HCT116 (cell line): ENCODE measurements around the gene DVL1. TPM values are rescaled to one million over a fixed set of nuclear protein-coding genes. Genes with fewer than 3 reads are reported as not detected.
A peak's percentile ranks its signal among the peaks of the same experiment; 100 is the strongest.

Source experiments
- ATAC-seq: fragments of 200-7000 bp; cut with Tn5 transposase; 2 replicates; pipeline ENCODE4 v1.9.1; 2020; ENCODE audit warnings: mild to moderate bottlenecking, moderate library complexity
- BruUV-seq: library from RNA; stranded (reverse); fragments of 400-500 nt; replicated peaks from 2 replicates; lab custom pipeline; 2021; lab: Mats Ljungman, UMichigan
- CTCF ChIA-PET: fragments of 300-600 bp; sonication (Branson Sonifier 250); formaldehyde crosslinking; loops from one replicate; lab custom pipeline; 2021; ENCODE audit warnings: antibody characterized with exemption; lab: Charles Lee
- POLR2A ChIA-PET: fragments of 300-600, 350-600 bp; sonication (Branson Sonifier 250); formaldehyde crosslinking; loops from one replicate; lab custom pipeline; 2021; ENCODE audit warnings: antibody characterized with exemption; lab: Charles Lee
- RAD21 ChIA-PET, 2 experiments: fragments of 300-600 bp; sonication (Branson Sonifier 250); formaldehyde crosslinking; loops; one replicate each; lab custom pipeline; 2023; ENCODE audit warnings: low total read pairs in 2 of 2; ENCODE audit not compliant: uncharacterized antibody in 2 of 2, unreplicated experiment in 2 of 2, low non-redundant PET in 1 of 2; lab: Charles Lee
- DNase-seq: peaks from one replicate; pipeline ENCODE4 v3.0.0-alpha.2; 2010; ENCODE audit warnings: low read depth, low spot score
- H2AFZ ChIP-seq: fragments of 200-600 bp; shearing (Covaris generic), sonication (generic); 2 replicates; pipeline ENCODE4 v1.6.1; 2017; ENCODE audit warnings: low read depth, mixed run types, mixed read lengths, antibody characterized with exemption, low read length; ENCODE audit not compliant: poor library complexity, severe bottlenecking
- H3K27ac ChIP-seq: 2 replicates; pipeline ENCODE4 v1.5.1; 2012; ENCODE audit warnings: low read depth, low read length
- H3K27me3 ChIP-seq: fragments of 200-600 bp; sonication (generic); 2 replicates; pipeline ENCODE4 v1.6.1; 2016; ENCODE audit warnings: mixed run types, low read length, mixed read lengths; ENCODE audit not compliant: insufficient read depth
- H3K36me3 ChIP-seq, 2 experiments: fragments of 200-500 bp in 1 of 2; fragments of 200-600 bp in 1 of 2; sonication (Bioruptor generic) in 1 of 2; sonication (generic) in 1 of 2; 2 replicates each; pipeline versions ENCODE4 v1.5.1 to v1.6.1; 2014 to 2016; ENCODE audit warnings: low read length in 2 of 2, inconsistent platforms in 1 of 2, mixed read lengths in 1 of 2, mixed run types in 1 of 2; ENCODE audit not compliant: insufficient read depth in 2 of 2, control insufficient read depth in 1 of 2
- H3K4me1 ChIP-seq, 2 experiments: fragments of 200-600 bp in 1 of 2; sonication (generic) in 1 of 2; 2 replicates each; pipeline versions ENCODE4 v1.5.1 to v1.6.1; 2012 to 2017; ENCODE audit warnings: low read length in 2 of 2, inconsistent platforms in 1 of 2, mild to moderate bottlenecking in 1 of 2, mixed read lengths in 1 of 2, mixed run types in 1 of 2, moderate library complexity in 1 of 2; ENCODE audit not compliant: insufficient read depth in 2 of 2, control insufficient read depth in 1 of 2
- H3K4me2 ChIP-seq: fragments of 200-600 bp; sonication (generic); 2 replicates; pipeline ENCODE4 v1.6.1; 2017; ENCODE audit warnings: mixed run types, low read length, mixed read lengths
- H3K4me3 ChIP-seq, 2 experiments: fragments of 200-600 bp in 1 of 2; sonication (generic) in 1 of 2; replicated peaks in 1 of 2; 2 replicates each; pipeline ENCODE4 v1.5.1; 2011 to 2016; ENCODE audit warnings: low read length in 2 of 2, control low read depth in 1 of 2, low read depth in 1 of 2, mild to moderate bottlenecking in 1 of 2, mixed read lengths in 1 of 2, mixed run types in 1 of 2
- H3K79me2 ChIP-seq: fragments of 200-600 bp; sonication (generic); 2 replicates; pipeline ENCODE4 v1.6.1; 2017; ENCODE audit warnings: mild to moderate bottlenecking, mixed run types, low read length, moderate library complexity, mixed read lengths; ENCODE audit not compliant: insufficient read depth
- H3K9ac ChIP-seq: fragments of 200-600 bp; sonication (generic); 2 replicates; pipeline ENCODE4 v1.6.1; 2016; ENCODE audit warnings: low read length, mixed read lengths
- H3K9me2 ChIP-seq: fragments of 200-600 bp; sonication (generic), shearing (Covaris generic); 2 replicates; pipeline ENCODE4 v1.6.1; 2017; ENCODE audit warnings: mixed run types, mild to moderate bottlenecking, moderate library complexity; ENCODE audit not compliant: insufficient read depth
- H3K9me3 ChIP-seq, 2 experiments: fragments of 200-500 bp in 1 of 2; fragments of 200-600 bp in 1 of 2; sonication (Bioruptor generic) in 1 of 2; sonication (generic) in 1 of 2; 2 replicates each; pipeline ENCODE4 v1.6.1; 2014 to 2017; ENCODE audit warnings: low read length in 2 of 2, mixed read lengths in 2 of 2, inconsistent platforms in 1 of 2, low read depth in 1 of 2, mild to moderate bottlenecking in 1 of 2, mixed run types in 1 of 2, moderate library complexity in 1 of 2; ENCODE audit not compliant: control insufficient read depth in 1 of 2, insufficient read depth in 1 of 2
- H4K20me1 ChIP-seq: fragments of 200-600 bp; sonication (generic), shearing (Covaris generic); 2 replicates; pipeline ENCODE4 v1.6.1; 2017; ENCODE audit warnings: mixed run types, mild to moderate bottlenecking, moderate library complexity; ENCODE audit not compliant: insufficient read depth
- CEBPB ChIP-seq: IDR thresholded peaks from 2 replicates; pipeline ENCODE4 v1.6.1; 2012; ENCODE audit warnings: low read depth
- EGR1 ChIP-seq: IDR thresholded peaks from 2 replicates; pipeline ENCODE4 v1.6.1; 2012; ENCODE audit warnings: low read depth
- ELF1 ChIP-seq: IDR thresholded peaks from 2 replicates; pipeline ENCODE4 v1.6.1; 2012; ENCODE audit warnings: low read depth, borderline replicate concordance
- EZH2 ChIP-seq: fragments of 200-600 bp; sonication (generic); IDR thresholded peaks from 2 replicates; pipeline ENCODE4 v1.6.1; 2017; ENCODE audit warnings: antibody characterized with exemption, mixed run types
- EZH2phosphoT487 ChIP-seq: fragments of 200-600 bp; IDR thresholded peaks from 2 replicates; pipeline ENCODE4 v1.6.1; 2018; ENCODE audit warnings: antibody characterized with exemption, borderline replicate concordance
- FOSL1 ChIP-seq: IDR thresholded peaks from 2 replicates; pipeline ENCODE4 v1.6.1; 2012; ENCODE audit warnings: low read depth
- JUND ChIP-seq: IDR thresholded peaks from 2 replicates; pipeline ENCODE4 v1.6.1; 2012
- POLR2A ChIP-seq: IDR thresholded peaks from 2 replicates; pipeline ENCODE4 v1.7.0; 2011; ENCODE audit warnings: borderline replicate concordance; ENCODE audit not compliant: insufficient read depth, insufficient read length; ENCODE audit errors: extremely low read depth
- POLR2AphosphoS5 ChIP-seq: IDR thresholded peaks from 2 replicates; pipeline ENCODE4 v1.6.1; 2011; ENCODE audit warnings: mild to moderate bottlenecking, low read depth, low read length, moderate library complexity
- RAD21 ChIP-seq: IDR thresholded peaks from 2 replicates; pipeline ENCODE4 v1.6.1; 2012; ENCODE audit warnings: low read depth, mild to moderate bottlenecking
- YY1 ChIP-seq: IDR thresholded peaks from 2 replicates; pipeline ENCODE4 v1.6.1; 2011; ENCODE audit warnings: low read length, low read depth, moderate library complexity, mild to moderate bottlenecking; ENCODE audit not compliant: insufficient replicate concordance; ENCODE audit errors: extremely low read depth
- intact Hi-C: fragments of 100-400 bp; cut with micrococcal nuclease; formaldehyde crosslinking; loops from 2 replicates; pipeline ENCODE4 v1.10.0; 2022
- total RNA-seq: library from RNA; stranded (reverse); gene quantifications from one replicate; pipeline ENCODE4 v1.2.1, GENCODE V29; 2021; ENCODE audit not compliant: unreplicated experiment
- TF ChIP-seq, protein P1 (sequence below): IDR thresholded peaks from 2 replicates; pipeline ENCODE4 v1.6.1; 2011; ENCODE audit warnings: mild to moderate bottlenecking, low read length, moderate library complexity; ENCODE audit not compliant: insufficient replicate concordance; ENCODE audit errors: extremely low read depth
- TF ChIP-seq, protein P2 (sequence below): IDR thresholded peaks from 2 replicates; pipeline ENCODE4 v1.6.1; 2012; ENCODE audit warnings: low read depth
- TF ChIP-seq, protein P3 (sequence below), 3 experiments: fragments of 200-600 bp in 1 of 3; sonication (generic) in 1 of 3; IDR thresholded peaks in 2 of 3; conservative IDR thresholded peaks in 1 of 3; 2 replicates each; pipeline ENCODE4 v1.5.1; 2012 to 2017; ENCODE audit warnings: low read depth in 2 of 3, low read length in 2 of 3, antibody characterized with exemption in 1 of 3, borderline replicate concordance in 1 of 3, control low read depth in 1 of 3, mild to moderate bottlenecking in 1 of 3, mixed read lengths in 1 of 3, mixed run types in 1 of 3, moderate library complexity in 1 of 3; ENCODE audit not compliant: insufficient read depth in 1 of 3
- TF ChIP-seq, protein P4 (sequence below): IDR thresholded peaks from 2 replicates; pipeline ENCODE4 v1.6.1; 2012

Gene DVL1
- total RNA-seq, 1 experiment from 2014 or later = 160 TPM

DNA sequence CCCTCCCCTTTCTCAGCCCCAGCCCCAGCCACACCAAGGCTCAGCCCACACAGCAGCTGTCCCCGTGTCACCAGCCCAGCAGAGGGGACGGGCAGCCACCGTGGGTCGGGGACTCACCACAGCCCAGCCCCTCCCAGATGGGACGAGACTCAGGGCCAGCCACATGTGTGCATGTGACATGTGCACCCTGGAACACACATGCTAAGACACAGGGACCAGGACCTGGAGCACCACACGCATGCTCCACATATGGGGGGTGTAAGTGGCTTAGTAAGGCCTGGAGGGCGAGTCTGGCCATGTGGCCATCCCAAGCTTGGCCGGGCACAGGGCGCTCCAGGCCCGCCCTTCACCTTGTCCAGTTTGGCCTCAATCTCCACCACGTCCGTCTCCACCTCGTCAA lies 45.5 kb downstream of the DVL1 start (continued):
- TF ChIP-seq, protein P1, sequence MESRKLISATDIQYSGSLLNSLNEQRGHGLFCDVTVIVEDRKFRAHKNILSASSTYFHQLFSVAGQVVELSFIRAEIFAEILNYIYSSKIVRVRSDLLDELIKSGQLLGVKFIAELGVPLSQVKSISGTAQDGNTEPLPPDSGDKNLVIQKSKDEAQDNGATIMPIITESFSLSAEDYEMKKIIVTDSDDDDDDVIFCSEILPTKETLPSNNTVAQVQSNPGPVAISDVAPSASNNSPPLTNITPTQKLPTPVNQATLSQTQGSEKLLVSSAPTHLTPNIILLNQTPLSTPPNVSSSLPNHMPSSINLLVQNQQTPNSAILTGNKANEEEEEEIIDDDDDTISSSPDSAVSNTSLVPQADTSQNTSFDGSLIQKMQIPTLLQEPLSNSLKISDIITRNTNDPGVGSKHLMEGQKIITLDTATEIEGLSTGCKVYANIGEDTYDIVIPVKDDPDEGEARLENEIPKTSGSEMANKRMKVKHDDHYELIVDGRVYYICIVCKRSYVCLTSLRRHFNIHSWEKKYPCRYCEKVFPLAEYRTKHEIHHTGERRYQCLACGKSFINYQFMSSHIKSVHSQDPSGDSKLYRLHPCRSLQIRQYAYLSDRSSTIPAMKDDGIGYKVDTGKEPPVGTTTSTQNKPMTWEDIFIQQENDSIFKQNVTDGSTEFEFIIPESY = no peak
- TF ChIP-seq CEBPB = no peak
- no peak for TF ChIP-seq EZH2

DNA sequence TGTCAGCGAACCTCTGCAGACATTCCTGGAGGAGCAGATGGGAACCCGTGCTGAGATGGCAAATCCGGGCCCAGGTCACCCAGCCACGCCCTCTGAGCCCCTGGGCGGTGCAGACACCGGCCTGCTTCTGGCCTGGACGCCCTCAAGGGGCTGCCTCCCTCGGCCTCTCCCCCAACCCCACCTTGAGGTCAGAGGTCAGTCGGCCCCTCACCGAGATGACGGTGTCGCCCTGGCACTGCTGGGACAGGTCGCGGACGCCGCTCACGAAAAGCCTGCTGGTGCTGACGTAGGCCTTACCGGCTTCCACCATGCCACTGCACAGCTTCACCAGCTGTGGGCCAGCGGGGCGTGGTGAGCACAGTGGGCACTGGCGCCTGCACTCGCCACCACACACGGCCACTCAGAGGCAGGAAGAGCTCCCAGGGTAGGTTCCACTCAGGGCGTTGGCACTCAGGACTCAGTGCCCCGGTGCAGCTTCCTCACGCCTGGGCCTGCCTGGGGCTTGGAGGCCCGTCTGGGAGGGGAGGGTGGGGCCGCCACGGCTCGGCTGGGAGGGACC lies 46.2 kb downstream of the DVL1 start:
- ChIA-PET RAD21 (no interaction called here), POLR2A (no interaction called here), CTCF (no interaction called here)
- no peak overlapping the region for H3K9ac ChIP-seq
- H3K9me2 ChIP-seq = no peaks in the 10 kb centered on the region
- BruUV-seq = no TSS peak
- peaks cover 29 to 47% of the 10 kb centered on the region in 2 experiments for H3K4me1 ChIP-seq
- H3K79me2 ChIP-seq = peaks cover 13% of the 10 kb centered on the region
- H4K20me1 ChIP-seq = no peaks in the 10 kb centered on the region
- intact Hi-C loops = no loop called here
- ATAC-seq = no peak
- H3K27me3 ChIP-seq = no peaks in the 10 kb centered on the region
- H3K4me2 ChIP-seq = no peak overlapping the region
- peak overlapping the region; percentile 23; the same call in 1 of the 2 replicates for H3K27ac ChIP-seq
- no peak overlapping the region for H2AFZ ChIP-seq
- H3K36me3 ChIP-seq = no peaks in the 10 kb centered on the region
- H3K4me3 ChIP-seq = no peak overlapping the region
- no peak for DNase-seq
- H3K9me3 ChIP-seq = no peaks in the 10 kb centered on the region
- TF ChIP-seq, protein P2, sequence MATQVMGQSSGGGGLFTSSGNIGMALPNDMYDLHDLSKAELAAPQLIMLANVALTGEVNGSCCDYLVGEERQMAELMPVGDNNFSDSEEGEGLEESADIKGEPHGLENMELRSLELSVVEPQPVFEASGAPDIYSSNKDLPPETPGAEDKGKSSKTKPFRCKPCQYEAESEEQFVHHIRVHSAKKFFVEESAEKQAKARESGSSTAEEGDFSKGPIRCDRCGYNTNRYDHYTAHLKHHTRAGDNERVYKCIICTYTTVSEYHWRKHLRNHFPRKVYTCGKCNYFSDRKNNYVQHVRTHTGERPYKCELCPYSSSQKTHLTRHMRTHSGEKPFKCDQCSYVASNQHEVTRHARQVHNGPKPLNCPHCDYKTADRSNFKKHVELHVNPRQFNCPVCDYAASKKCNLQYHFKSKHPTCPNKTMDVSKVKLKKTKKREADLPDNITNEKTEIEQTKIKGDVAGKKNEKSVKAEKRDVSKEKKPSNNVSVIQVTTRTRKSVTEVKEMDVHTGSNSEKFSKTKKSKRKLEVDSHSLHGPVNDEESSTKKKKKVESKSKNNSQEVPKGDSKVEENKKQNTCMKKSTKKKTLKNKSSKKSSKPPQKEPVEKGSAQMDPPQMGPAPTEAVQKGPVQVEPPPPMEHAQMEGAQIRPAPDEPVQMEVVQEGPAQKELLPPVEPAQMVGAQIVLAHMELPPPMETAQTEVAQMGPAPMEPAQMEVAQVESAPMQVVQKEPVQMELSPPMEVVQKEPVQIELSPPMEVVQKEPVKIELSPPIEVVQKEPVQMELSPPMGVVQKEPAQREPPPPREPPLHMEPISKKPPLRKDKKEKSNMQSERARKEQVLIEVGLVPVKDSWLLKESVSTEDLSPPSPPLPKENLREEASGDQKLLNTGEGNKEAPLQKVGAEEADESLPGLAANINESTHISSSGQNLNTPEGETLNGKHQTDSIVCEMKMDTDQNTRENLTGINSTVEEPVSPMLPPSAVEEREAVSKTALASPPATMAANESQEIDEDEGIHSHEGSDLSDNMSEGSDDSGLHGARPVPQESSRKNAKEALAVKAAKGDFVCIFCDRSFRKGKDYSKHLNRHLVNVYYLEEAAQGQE = no peak
- TF ChIP-seq EZH2phosphoT487 (no peak), EZH2 (no peak), POLR2AphosphoS5 (no peak), FOSL1 (no peak), JUND (no peak), EGR1 (no peak), RAD21 (no peak), POLR2A (no peak), YY1 (no peak), ELF1 (no peak)
- TF ChIP-seq, protein P3, sequence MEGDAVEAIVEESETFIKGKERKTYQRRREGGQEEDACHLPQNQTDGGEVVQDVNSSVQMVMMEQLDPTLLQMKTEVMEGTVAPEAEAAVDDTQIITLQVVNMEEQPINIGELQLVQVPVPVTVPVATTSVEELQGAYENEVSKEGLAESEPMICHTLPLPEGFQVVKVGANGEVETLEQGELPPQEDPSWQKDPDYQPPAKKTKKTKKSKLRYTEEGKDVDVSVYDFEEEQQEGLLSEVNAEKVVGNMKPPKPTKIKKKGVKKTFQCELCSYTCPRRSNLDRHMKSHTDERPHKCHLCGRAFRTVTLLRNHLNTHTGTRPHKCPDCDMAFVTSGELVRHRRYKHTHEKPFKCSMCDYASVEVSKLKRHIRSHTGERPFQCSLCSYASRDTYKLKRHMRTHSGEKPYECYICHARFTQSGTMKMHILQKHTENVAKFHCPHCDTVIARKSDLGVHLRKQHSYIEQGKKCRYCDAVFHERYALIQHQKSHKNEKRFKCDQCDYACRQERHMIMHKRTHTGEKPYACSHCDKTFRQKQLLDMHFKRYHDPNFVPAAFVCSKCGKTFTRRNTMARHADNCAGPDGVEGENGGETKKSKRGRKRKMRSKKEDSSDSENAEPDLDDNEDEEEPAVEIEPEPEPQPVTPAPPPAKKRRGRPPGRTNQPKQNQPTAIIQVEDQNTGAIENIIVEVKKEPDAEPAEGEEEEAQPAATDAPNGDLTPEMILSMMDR (IDR thresholded peaks at IDR 0.05 in 2 of 3, conservative IDR thresholded peaks at IDR 0.05 in 1 of 3; ENCODE audit: borderline replicate concordance in 1 of 3, insufficient read depth in 1 of 3, low read depth in 2 of 3, low read length in 2 of 3) = no peak
- TF ChIP-seq, protein P4, sequence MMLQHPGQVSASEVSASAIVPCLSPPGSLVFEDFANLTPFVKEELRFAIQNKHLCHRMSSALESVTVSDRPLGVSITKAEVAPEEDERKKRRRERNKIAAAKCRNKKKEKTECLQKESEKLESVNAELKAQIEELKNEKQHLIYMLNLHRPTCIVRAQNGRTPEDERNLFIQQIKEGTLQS = no peak
- TF ChIP-seq, protein P1 = no peak
